Endothelial cell of umbilical vein (primary cell): ENCODE results near the gene NDFIP1. TPM values are rescaled to one million over a fixed set of nuclear protein-coding genes. Genes with fewer than 3 reads are reported as not detected.

Experiments used
- BruUV-seq: library from RNA; stranded (reverse); fragments of 400-500 nt; replicated peaks from 2 replicates; lab custom pipeline; 2021; lab: Mats Ljungman, UMichigan
- CTCF ChIA-PET: fragments of 300-600, 350-600 bp; sonication (Branson Sonifier 250); formaldehyde crosslinking; loops from one replicate; lab custom pipeline; 2021; ENCODE audit warnings: antibody characterized with exemption, inconsistent platforms; lab: Charles Lee
- POLR2A ChIA-PET: fragments of 300-600, 350-600 bp; sonication (Branson Sonifier 250); formaldehyde crosslinking; loops from one replicate; lab custom pipeline; 2021; ENCODE audit warnings: antibody characterized with exemption, inconsistent platforms; lab: Charles Lee
- DNase-seq: peaks from one replicate; pipeline ENCODE4 v3.0.0-alpha.2; 2011; ENCODE audit warnings: low read depth, low spot score
- FAIRE-seq: peaks from 2 replicates; lab custom pipeline; 2011; peaks lifted over from hg19 to GRCh38; lab: Jason Lieb, UNC
- H2AFZ ChIP-seq: 2 replicates; pipeline ENCODE4 v1.6.0; 2012; ENCODE audit warnings: low read depth, low read length, control low read depth, inconsistent platforms
- H3K27ac ChIP-seq: 2 replicates; pipeline ENCODE4 v1.5.1; 2011; ENCODE audit warnings: low read depth, mild to moderate bottlenecking, control low read depth, low read length, moderate library complexity; ENCODE audit not compliant: insufficient read depth
- H3K27me3 ChIP-seq, 2 experiments: 2 replicates each; pipeline versions ENCODE4 v1.6.0 to v1.6.1; 2011; ENCODE audit warnings: low read length in 2 of 2, mixed read lengths in 1 of 2; ENCODE audit not compliant: control insufficient read depth in 2 of 2, insufficient read depth in 2 of 2
- H3K36me3 ChIP-seq, 2 experiments: 2 replicates in 1 of 2; 3 replicates in 1 of 2; pipeline ENCODE4 v1.5.1; 2011; ENCODE audit warnings: low read length in 2 of 2, mild to moderate bottlenecking in 1 of 2, moderate library complexity in 1 of 2; ENCODE audit not compliant: control insufficient read depth in 2 of 2, insufficient read depth in 2 of 2; ENCODE audit errors: extremely low read depth in 1 of 2
- H3K4me1 ChIP-seq: 3 replicates; pipeline ENCODE4 v1.5.1; 2011; ENCODE audit warnings: mild to moderate bottlenecking, low read length; ENCODE audit not compliant: control insufficient read depth, insufficient read depth; ENCODE audit errors: extremely low read depth
- H3K4me2 ChIP-seq: 2 replicates; pipeline ENCODE4 v1.6.1; 2011; ENCODE audit warnings: low read length, control low read depth, mixed read lengths; ENCODE audit not compliant: insufficient read depth
- H3K4me3 ChIP-seq, 3 experiments: fragments of 200-600 bp in 1 of 3; sonication (generic), shearing (Covaris generic) in 1 of 3; replicated peaks in 1 of 3; 2 replicates each; pipeline ENCODE4 v1.5.1; 2011 to 2016; ENCODE audit warnings: control low read depth in 3 of 3, low read length in 3 of 3, mild to moderate bottlenecking in 2 of 3, inconsistent platforms in 1 of 3, low read depth in 1 of 3, moderate library complexity in 1 of 3; ENCODE audit not compliant: insufficient read depth in 1 of 3
- H3K79me2 ChIP-seq: 2 replicates; pipeline ENCODE4 v1.6.0; 2012; ENCODE audit warnings: low read length, inconsistent platforms; ENCODE audit not compliant: control insufficient read depth, insufficient read depth
- H3K9ac ChIP-seq: replicated peaks from 2 replicates; pipeline ENCODE3; 2011; ENCODE audit warnings: low read length, control low read depth; ENCODE audit not compliant: insufficient read depth; ENCODE audit errors: extremely low read depth
- H3K9me1 ChIP-seq: replicated peaks from 3 replicates; pipeline ENCODE4 v1.6.0; 2011; ENCODE audit warnings: mild to moderate bottlenecking, low read length; ENCODE audit not compliant: control insufficient read depth, insufficient read depth; ENCODE audit errors: extremely low read depth
- H3K9me3 ChIP-seq: replicated peaks from 2 replicates; pipeline ENCODE4 v1.5.1; 2012; ENCODE audit warnings: low read length, inconsistent platforms; ENCODE audit not compliant: control insufficient read depth, insufficient read depth
- H4K20me1 ChIP-seq: replicated peaks from 2 replicates; pipeline ENCODE3; 2011; ENCODE audit warnings: mild to moderate bottlenecking, low read length; ENCODE audit not compliant: control insufficient read depth, insufficient read depth; ENCODE audit errors: extremely low read depth
- FOS ChIP-seq: IDR thresholded peaks from 2 replicates; pipeline ENCODE4 v1.6.1; 2011; ENCODE audit warnings: mild to moderate bottlenecking, low read length, moderate library complexity, borderline replicate concordance; ENCODE audit not compliant: insufficient read depth
- JUN ChIP-seq: IDR thresholded peaks from 2 replicates; pipeline ENCODE4 v1.6.1; 2011; ENCODE audit warnings: borderline replicate concordance, low read depth; ENCODE audit not compliant: insufficient read length, insufficient read depth
- MYC ChIP-seq: IDR thresholded peaks from one replicate; pipeline ENCODE4 v1.6.1; 2011; ENCODE audit warnings: mild to moderate bottlenecking, low read depth, low read length
- POLR2A ChIP-seq: IDR thresholded peaks from 2 replicates; pipeline ENCODE4 v1.6.1; 2012; ENCODE audit warnings: low read depth, mild to moderate bottlenecking, control low read depth, low read length
- POLR2AphosphoS5 ChIP-seq: IDR thresholded peaks from 2 replicates; pipeline ENCODE4 v1.6.1; 2012; ENCODE audit warnings: low read depth, mild to moderate bottlenecking, control low read depth, low read length, moderate library complexity; ENCODE audit not compliant: insufficient read depth
- dilution Hi-C: fragments of 300-500 bp; cut with MboI; formaldehyde crosslinking; loops from one replicate; pipeline ENCODE4 v1.15.0; 2019; ENCODE audit warnings: low sequenced_read_pairs; ENCODE audit not compliant: extremely low pct_ligation_motif_present
- intact Hi-C: fragments of 100-400 bp; cut with micrococcal nuclease; formaldehyde crosslinking; loops from one replicate; pipeline ENCODE4 v1.10.0; 2022
- polyA plus RNA-seq, 4 experiments: library from polyadenylated mRNA; depleted of rRNA in 3 of 4; stranded (reverse) in 3 of 4; unstranded in 1 of 4; fragments of >200 nt; gene quantifications; 2 replicates each; pipeline versions ENCODE4 v1.2.1 to v1.2.3, GENCODE V29; 2011 to 2012; ENCODE audit warnings: missing spikeins in 1 of 4
- total RNA-seq: library from RNA; stranded (reverse); gene quantifications from 2 replicates; pipeline ENCODE4 v1.2.3, GENCODE V29; 2021
- TF ChIP-seq, protein P1 (sequence below), 2 donors: IDR thresholded peaks; 1 replicate in 1 of 2; 2 replicates in 1 of 2; pipeline ENCODE4 v1.5.1; 2011; ENCODE audit warnings: low read length in 2 of 2, mild to moderate bottlenecking in 2 of 2, moderate library complexity in 2 of 2, control low read depth in 1 of 2, inconsistent platforms in 1 of 2, low read depth in 1 of 2; ENCODE audit not compliant: insufficient read depth in 1 of 2; ENCODE audit errors: extremely low read depth in 1 of 2

NDFIP1 gene
- total and polyA plus RNA-seq, 2 donors (not counting 3 experiments of a cell fraction or from before 2014, with no cell fraction given) = 12.3 to 42.6 TPM

DNA sequence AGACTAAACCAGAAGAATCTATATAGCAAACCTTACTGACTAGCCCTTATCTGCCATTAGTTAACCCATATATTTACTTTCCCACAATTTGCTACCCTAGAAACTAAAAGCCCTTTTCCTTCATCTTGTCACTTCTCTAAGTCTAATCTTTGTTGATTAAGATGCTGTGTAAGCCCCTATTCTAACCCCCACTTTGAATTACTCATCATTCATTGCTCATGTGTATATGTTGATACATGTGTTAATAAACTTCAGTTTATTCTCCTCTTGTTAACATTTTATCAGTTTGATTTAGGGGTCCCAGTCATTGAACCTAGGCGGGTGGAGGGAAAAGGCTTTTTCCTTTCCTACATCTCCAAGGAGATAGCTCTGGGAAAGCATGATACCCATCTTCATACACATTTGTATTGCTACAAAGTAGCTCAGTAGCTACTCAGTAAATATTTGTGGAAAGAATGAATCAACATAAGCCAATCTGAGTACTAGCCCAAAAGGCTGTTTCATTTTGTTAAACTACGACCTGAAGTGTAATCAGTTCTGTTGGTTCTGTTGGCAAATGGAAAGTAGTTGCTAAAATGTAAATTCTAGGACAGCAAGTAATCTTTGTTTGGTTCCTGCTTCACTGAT is 35.1 kb upstream of the NDFIP1 start:
- Histone ChIP-seq H3K9ac (no peak overlapping the region), H3K79me2 (no peaks in the 10 kb centered on the region), H3K27me3 (peaks cover 6 to 8% of the 10 kb centered on the region in 2 experiments), H3K36me3 (no peaks in the 10 kb centered on the region), H3K4me2 (no peak overlapping the region), H3K4me3 (no peak overlapping the region), H3K9me1 (no peaks in the 10 kb centered on the region), H2AFZ (no peak overlapping the region), H4K20me1 (no peaks in the 10 kb centered on the region), H3K27ac (no peak overlapping the region), H3K9me3 (no peaks in the 10 kb centered on the region), H3K4me1 (no peaks in the 10 kb centered on the region)
- ChIA-PET POLR2A (no interaction called here), CTCF (no interaction called here)
- intact Hi-C loops = no loop called here
- no TSS peak for BruUV-seq
- TF ChIP-seq POLR2AphosphoS5 (no peak), FOS (no peak), MYC (no peak), JUN (no peak), POLR2A (no peak)
- TF ChIP-seq, protein P1, sequence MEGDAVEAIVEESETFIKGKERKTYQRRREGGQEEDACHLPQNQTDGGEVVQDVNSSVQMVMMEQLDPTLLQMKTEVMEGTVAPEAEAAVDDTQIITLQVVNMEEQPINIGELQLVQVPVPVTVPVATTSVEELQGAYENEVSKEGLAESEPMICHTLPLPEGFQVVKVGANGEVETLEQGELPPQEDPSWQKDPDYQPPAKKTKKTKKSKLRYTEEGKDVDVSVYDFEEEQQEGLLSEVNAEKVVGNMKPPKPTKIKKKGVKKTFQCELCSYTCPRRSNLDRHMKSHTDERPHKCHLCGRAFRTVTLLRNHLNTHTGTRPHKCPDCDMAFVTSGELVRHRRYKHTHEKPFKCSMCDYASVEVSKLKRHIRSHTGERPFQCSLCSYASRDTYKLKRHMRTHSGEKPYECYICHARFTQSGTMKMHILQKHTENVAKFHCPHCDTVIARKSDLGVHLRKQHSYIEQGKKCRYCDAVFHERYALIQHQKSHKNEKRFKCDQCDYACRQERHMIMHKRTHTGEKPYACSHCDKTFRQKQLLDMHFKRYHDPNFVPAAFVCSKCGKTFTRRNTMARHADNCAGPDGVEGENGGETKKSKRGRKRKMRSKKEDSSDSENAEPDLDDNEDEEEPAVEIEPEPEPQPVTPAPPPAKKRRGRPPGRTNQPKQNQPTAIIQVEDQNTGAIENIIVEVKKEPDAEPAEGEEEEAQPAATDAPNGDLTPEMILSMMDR (IDR thresholded peaks at IDR 0.05; ENCODE audit: extremely low read depth in 1 of 2, insufficient read depth in 1 of 2, low read depth in 1 of 2, low read length in 2 of 2) = no peak
- dilution Hi-C loops = no loop called here
- DNase-seq (no peak), FAIRE-seq (no peak)
